ENCODE data around the gene TRAPPC12.
"Not testable (repeated sequence)": the region's sequence is repeated elsewhere in the genome, so short reads cannot be mapped to it uniquely, and the experiment has no call there.

Gene TRAPPC12

DNA sequence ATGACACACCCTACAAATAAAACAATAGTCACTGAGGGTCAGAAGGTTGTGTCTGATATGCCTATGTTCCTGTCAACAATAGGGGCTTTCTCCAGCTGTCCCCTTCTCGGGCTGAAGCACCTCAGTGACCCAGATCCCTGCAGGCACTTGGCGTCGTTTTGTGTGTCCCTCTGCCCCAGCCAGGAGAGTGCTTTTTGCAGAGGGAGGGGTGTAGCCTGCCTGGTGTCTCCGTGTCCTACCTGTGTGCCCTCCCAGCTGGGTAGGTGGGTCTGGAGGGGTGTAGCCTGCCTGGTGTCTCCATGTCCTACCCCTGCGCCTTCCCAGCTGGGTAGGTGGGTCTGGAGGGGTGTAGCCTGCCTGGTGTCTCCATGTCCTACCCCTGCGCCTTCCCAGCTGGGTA, 74.5 kb downstream of the TRAPPC12 start:
- not testable (repeated sequence) for DNase-seq (ENCODE audit: low read depth, low spot score)

DNA sequence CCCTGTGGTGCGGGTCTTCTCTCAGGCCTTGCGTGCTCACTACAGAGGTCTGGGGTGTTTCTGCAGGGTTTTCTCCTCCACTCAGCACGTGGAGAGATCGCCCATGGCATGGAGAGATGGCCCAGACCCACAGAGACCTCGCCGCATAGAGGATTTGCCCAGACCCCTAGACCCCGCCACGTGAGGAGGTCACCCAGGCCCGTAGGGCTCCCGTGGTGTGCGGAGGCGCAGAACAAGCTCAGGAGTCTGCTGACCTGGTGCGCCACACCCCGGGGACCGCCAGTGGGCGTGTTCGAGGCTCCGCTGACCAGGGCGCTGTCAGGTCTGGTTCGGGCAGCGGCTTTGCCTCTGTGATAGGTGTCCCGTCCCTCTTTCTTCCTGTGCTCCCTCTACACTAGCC, 75.3 kb downstream of the TRAPPC12 start:
- no peak for DNase-seq (ENCODE audit: low read depth, low spot score)

DNA sequence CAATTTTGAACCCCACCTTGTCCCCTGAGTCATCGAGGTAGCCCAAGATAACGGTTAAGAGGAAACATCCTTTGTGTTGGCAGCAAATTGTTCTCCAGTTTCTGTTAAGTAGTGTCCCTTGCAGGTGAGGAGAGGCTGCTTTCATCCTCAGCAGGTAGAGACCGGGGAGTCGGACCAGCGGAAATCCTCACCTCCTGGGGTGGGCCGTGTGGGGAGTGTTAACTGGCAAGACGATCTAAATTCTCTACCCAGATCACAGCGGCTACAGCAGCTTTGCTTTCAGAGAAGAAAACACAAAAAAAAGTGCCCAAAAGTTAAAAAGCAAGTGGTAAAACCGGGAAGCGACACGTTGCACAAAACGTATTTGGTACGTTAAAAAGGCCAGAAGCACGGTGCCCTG, 76.6 kb downstream of the TRAPPC12 start:
- DNase-seq (ENCODE audit: low read depth, low spot score), result no peak

DNA sequence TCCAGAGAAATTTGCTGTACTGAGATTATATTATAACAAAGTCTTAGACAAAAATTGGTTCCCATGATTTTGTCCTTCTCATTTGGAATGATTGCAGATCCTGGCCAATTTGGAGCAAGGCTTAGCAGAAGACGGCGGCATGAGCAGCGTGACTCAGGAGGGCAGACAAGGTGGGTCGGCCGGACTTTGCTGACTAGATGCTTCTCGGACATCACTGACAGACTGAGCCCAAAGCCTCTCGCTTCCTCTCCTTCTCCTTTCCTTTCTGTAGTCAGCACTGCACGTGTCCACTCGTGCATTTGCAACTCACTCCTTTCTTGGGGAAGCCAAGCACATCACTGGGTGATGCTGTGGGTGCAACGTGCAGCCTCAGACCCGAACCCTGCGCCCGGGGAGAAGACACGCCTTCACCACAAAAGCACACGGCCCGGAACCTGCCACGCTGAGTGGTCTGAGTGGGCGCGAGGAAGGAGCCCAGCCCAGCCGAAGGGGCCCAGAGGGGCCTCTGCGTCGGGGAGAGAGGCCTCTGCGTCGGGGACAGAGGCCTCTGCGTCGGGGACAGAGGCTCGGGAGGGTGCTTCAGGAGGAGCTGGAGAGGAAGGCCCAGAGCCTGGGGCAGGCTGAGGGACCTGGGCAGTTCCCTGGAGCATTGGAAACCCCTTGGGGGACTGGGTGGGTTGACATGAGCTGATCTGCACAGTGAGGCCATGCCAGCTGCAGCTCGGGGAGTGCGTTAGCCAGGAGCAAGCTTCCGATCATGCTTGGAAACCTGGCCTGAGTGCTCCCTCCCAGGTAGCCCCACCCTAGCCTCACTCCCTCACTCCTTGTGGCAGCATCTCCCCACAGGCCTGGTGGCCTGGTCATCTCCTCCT, 78.3 kb downstream of the TRAPPC12 start:
- no peak for DNase-seq (ENCODE audit: low read depth, low spot score)

DNA sequence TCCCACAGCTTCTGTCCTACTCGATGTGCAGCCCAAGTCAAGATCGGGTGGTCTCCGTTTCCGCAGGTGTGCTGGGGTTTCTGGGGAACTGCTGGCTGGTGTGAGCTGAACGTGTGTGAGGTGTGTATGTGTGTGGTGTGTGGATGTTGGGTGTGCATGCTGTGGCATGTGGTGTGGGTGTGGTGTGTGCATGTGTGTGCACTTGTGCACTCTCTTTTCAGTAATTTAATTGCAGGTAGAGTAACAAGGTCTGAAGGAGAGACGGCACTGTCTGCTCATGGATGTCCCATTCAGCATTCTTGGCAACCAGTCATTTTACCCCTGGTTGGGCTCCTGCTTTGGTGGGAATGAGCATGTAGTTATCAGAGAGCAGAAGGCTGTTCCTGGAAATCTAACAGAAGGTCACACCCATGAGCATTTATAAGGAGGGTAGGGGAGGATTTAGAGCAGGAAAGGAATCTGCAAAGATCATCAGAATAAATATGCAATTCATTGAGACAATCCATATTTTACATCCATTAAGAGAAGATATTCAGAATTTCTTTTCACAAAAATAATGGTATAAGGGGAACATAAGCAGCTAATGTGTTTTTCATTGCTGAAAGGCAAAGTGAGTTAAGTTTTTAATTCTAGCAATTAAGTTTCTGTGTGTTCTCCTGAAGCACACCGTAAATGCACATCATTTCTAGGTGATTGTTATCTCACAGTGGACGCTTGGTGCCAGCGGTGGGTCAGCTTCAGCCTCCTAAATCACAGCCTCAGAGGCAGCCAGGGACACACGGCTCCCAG, 79.1 kb downstream of the TRAPPC12 start:
- no peak for DNase-seq (ENCODE audit: low read depth, low spot score)

DNA sequence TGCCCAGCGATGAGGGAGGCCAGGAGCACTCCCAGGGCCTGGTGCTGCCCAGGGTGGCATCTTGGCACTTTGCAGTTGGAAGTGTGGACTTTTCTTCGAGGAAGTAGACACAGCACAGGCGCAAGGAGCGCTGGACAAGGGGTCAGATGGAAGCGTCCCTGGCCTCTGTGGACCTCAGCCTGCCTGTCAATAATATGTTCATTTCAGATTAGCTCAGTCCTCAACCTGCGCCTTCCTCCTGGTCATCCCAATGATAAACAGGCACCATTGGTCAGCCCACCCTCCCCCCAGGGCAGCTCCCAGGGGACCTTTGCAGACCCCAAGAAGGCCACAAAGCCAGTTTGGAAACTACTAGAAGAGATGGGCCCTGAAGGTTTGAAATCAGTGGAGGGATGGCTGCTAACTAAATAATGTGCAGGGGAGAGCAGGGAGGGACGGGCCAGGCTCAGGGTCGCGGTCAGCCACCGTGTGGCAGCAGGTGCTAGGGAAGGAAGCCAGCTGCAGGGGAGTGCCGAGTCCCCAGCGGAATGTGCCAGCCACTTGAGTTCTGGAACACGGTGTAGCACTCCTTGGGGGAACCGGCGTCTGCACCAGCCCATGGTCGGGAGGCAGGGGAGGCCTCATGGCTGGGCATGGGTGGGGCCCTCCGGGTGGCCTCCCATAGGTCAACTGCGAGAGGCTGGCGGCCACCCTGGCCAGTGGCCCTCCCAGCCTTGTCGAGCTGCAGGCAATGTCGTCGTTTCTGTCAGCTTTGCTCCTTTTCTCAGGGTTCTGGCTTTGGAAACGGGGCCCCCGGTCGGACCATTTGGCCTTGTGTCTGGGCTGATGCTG, 79.9 kb downstream of the TRAPPC12 start:
- DNase-seq (ENCODE audit: low read depth, low spot score), result no peak

DNA sequence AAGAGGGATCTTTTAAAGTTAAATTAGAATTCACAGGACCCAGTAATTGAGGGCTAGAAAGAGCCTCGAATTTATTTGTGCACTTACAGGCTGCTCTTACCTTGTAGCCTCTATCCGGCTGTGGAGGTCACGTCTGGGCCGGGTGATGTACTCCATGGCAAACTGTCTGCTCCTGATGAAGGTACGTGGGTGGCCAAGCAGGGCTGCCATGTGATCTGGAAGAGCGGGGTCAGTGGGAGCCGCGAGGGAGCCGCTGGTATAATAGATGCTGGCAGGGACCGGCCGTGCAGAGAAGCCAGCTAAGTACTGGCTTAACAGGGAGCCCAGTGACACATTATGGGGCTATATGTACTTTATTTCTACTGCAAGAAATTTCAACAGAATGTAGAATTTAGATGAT, 80.7 kb downstream of the TRAPPC12 start:
- no peak for DNase-seq (ENCODE audit: low read depth, low spot score)

DNA sequence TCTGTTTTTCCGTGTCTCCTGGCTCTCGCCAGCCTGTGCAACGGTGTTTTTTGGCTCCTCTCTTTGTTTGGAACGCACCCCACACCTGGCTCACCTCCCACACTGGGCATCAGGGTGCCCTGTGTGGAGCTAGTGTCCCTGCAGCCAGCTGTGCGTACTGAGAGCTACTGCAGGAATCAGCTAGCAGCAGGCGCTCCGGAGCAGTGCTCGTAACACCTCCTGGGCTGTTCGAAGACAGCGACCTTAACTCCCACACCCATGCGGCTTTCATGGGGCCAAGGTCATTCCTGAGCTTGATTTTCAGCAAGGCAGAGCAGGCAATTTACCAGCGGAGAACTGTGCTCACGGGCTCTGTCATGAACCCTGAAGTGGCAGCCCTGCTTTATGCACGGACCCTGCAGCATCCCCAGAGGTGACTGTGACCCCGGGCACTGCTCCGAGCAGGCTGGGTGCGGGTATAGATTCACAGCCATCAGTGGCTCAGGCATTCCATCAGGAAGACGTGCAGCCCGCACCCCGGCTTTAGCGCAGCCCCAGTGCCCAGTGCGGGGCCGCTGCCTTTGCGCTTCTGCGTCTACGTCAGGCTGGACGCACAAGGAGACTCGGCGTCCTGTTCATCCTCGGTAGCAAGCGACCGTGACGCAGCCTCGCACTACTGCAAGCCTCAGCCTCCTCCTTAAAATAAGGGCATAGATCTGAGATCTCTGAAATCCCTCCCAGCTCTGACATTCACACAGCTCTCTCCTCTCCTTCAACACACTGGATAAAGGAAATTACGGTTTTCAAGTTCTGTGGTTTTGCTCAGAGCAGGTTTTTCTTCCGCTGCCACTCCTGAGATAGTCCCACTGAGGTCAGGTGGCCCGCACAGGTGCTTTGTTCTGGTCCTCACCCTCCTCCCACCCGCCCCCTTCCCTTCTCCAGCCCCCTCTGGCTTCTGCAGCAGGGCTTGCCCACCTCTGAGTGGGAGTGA, 81.6 kb downstream of the TRAPPC12 start:
- DNase-seq (ENCODE audit: low read depth, low spot score), result no peak

DNA sequence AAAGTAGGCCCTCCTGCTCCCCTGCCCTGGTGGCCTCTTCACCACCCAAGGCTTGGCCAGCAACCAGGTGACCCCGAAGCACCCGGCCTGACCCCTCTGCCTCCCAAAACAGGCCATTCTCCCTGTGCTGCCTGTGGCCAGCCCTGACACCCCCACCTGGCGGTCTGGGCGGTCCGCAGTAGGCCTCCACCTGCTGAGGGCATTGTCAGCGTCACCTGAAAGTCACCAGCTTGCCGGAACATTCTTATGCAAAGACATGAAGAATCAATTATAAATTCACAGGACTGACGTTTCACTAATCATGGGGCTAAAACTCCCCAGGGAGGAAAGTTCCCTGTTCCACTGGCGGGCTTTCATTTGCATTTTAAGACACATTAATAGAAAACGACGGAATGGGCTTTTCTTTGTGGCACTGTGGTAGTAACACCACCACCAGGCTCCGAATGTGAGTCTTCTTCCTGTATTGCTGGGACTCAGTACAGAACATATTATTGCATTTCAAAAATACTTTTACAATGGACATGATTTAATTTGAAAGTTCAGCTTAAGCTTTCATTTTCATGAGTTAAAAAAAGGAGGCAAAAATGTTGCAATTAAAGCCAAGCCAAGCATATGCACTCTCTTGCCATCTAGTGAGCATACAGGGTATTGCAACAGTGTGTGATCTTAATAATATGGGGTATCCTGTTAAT, 82.5 kb downstream of the TRAPPC12 start:
- peak; percentile 65 for DNase-seq (ENCODE audit: low read depth, low spot score)

DNA sequence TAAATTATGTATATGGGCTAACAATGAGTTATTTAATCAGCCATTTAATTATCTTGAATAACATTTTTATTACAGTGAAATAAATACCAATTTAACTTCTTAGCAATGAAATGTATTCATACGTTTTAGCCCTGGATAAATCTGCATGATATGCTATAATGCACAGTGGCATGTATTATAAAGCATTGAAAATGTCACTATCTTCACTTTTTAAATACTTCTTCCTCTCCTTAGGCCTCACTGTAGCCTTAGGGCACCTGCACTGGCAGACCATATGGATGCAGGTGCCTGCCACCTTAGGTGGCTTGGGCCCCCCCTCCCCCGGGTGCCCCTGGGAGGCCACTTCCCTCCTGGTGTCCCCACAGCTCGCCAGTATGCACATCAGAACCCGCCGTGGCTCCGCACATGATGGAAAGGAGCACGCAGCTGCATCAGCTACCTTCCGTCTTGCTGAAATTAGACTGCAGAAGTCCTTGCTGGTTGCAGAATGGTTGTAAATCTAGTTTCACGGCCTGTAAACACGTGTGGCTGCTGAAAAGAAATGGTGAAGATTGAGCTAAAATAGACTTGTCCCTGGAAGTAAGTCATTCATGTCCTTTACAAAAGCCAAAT, 83.1 kb downstream of the TRAPPC12 start:
- DNase-seq (ENCODE audit: low read depth, low spot score), result no peak

DNA sequence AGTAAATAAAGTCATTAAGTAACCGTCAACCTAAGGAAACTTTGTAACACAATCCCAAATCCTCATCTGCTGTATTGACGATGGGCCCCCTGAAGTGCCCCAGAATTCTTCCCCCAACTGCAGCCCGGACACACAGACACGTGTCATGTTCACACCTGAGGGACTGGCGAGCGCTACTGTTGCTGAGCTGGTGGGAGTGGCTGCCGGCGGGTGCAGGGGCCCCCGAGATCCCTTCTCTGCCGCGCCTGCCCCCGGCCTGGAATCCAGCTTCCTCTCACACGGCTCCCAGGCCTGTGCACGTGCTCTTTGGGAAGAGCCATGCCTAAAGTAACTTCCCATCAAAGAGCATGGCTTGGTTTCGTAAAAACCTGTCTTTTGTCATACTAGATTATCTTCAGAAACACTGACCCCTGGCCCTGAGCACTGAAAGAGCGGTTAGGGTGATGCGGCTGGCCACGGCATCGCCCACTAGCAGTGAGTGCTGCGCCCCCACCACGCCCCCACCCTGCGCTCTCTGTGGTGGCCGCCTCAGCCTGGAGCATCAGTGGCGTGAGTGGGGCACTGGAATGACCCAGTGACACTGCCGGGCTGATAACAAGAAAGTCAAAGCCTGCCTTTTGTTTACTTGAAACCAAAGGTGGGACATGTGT, 83.8 kb downstream of the TRAPPC12 start:
- no peak for DNase-seq (ENCODE audit: low read depth, low spot score)

DNA sequence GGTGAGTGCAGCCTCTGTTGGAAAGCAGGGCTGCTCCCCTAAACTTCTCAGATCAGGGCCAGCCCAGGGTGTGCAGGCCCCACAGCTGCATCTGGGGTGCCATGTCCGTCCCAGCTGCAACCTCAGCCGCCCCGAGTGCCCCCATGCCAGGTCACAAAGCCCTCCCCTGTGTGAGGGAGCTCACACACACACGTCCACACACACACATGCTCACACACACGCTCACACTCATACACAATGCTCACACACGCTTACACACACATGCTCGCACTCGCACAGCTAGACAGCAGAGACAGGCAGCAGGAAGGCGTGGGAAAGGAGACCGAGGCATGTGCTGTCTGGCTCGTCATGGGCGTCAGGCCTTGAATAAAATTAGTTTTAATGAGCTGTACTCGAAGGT, 84.5 kb downstream of the TRAPPC12 start:
- no peak for DNase-seq (ENCODE audit: low read depth, low spot score)

DNA sequence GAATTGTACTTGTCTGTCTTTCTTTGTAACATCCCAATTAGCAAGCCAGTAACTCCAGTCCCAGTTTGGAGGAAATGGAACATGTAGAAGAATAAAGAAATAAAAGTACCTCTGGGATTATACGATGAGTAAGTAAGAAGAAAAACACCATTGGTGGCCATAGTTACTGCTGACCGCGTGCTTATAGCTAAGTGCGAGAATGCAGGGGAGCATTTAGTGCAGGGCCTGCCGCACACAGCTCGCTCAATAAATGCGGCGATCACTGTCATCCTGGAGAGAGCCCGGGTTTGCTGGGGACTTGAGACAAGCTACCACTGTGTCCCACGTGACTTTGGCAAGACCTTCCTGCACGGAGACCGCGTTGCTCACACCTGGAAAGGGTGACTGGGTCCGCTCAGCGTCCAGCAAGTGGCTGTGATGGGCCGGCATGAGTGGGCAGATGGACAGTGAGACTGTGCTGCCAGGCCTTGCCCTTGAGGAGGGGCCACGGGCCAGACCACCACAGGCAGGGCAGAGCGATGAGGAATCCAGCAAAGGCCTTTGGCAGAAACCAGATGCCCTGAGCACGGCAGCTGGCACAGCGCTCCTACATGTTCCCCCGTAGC, 85.0 kb downstream of the TRAPPC12 start:
- DNase-seq (ENCODE audit: low read depth, low spot score), result no peak

DNA sequence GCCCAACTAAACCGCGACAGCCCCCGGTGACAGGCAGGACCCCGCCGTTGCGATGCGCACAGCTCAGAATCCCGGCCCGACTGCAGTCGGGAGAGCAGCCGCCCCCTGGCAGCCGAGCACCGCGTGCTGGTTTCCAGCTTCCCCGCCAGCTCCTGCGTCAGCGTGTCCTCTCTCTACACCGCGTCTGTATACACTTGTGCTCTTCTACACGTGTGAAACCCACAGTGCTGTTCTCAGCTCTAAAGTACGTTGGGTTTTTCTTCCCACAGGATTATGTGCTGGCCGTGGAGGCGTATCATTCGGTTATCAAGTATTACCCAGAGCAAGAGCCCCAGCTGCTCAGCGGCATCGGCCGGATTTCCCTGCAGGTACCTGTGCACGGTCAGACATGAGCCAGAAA, 85.8 kb downstream of the TRAPPC12 start:
- DNase-seq (ENCODE audit: low read depth, low spot score), result no peak

DNA sequence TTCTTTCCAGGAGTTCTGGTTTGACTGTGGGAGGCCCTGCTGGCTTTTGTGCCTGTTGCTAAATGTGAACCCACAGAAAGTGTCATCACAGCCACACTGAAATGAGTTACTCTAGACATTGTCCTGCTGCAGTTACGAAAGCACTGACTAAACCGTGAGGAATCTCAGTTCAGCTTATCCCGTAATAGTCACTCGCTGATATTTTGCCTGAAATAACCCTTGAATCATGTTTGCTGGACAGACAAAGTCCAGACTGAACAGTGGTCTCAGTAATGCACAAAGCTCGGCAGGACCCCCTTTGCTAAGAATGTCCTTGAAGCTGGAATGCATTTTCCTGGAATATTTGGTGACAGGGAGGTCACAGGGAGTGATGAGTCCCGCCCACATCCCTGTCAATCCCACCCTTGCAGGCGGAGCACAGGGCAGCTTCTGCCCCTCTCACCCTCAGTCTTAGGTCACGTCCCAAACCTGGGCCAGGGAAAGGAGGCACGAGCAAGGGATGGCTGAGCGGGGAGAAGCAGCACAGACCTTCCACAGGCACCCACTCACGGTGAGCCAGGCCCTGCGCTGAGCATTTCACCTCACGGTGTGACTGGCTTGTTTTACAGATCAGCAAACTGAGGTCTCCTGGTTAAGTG, 86.5 kb downstream of the TRAPPC12 start:
- DNase-seq (ENCODE audit: low read depth, low spot score), result peak; percentile 93

DNA sequence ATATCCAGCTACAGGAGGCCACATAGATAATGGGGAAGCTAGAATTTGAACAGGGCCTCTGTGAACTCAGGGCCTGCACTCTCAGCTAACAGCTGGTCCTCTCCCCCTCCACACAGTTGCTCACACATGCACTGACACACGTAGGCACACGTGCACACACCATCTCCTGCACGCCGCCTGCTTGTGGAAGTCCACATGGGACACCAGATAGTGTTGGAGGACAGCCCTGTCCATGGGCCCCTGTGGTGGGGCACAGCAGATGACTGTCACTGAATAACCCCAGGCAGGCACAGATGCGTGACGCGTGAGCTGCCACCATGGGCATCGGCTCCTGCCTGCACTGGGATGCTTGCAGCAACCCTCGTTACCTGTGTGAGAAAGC, 87.0 kb downstream of the TRAPPC12 start:
- no peak for DNase-seq (ENCODE audit: low read depth, low spot score)

DNA sequence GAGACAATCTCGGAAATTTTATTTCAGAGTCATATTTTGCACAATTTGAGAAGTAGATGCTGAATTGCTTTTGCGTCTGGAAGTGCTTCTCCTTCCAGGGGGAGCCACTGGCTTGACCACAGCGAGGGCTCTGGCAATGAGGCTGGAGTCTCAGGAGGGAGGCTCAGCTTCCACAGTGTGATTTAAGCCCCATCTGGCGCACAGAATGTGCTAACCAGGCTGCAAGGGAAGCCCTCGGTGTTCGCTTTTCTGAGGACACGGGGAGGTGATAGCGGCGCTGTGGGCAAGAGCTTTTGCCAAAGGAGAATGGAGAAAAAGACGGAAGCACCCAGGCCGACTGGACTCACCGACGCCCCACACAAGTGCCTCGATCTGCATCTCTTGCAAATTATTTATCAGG, 87.5 kb downstream of the TRAPPC12 start:
- DNase-seq (ENCODE audit: low read depth, low spot score), result no peak

DNA sequence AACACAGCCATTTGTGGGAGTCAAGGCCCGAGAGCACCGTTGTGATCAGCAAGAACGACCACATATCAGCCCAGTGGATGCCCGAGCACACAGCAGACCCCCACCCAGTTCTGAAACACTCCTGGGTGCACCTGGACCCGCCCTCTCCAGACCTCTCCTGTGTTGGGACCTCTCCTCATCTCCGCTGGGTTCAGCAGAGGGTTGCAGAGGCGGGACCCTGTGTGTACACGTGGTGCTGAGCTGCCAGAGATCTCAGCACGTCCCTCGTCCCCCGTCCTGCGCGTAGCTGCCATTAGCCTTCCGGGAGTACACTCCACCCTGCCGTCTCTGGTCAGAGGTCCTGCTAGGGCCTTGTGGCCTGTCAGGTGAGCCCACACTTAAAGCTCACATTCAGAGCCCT, 88.2 kb downstream of the TRAPPC12 start:
- DNase-seq (ENCODE audit: low read depth, low spot score), result no peak

All from astrocyte of the hippocampus (primary cell).